HL-60 (cell line): Measurements from ENCODE around the gene SLC34A2.

Experiments used
- DNase-seq, 2 experiments: peaks; one replicate each; pipeline ENCODE4 v3.0.0-alpha.2; 2010 to 2020; ENCODE audit warnings: low read depth in 1 of 2, low spot score in 1 of 2
- H3K27ac ChIP-seq: fragments of 250-450 bp; sonication (Bioruptor Pico); replicated peaks from 2 replicates; pipeline ENCODE4 v1.5.1; 2020; ENCODE audit warnings: mild to moderate bottlenecking, moderate library complexity
- H3K27me3 ChIP-seq: fragments of 250-450 bp; sonication (Bioruptor Pico); 2 replicates; pipeline ENCODE4 v1.5.1; 2021; ENCODE audit warnings: mild to moderate bottlenecking, moderate library complexity; ENCODE audit not compliant: insufficient read depth, poor library complexity, severe bottlenecking
- H3K4me3 ChIP-seq: replicated peaks from 2 replicates; pipeline ENCODE4 v1.5.1; 2011; ENCODE audit warnings: mild to moderate bottlenecking, control low read depth, low read length; ENCODE audit not compliant: insufficient read depth
- CTCF ChIP-seq: IDR thresholded peaks from one replicate; pipeline ENCODE4 v1.5.1; 2011; ENCODE audit warnings: low read length, control low read depth, inconsistent platforms; ENCODE audit not compliant: insufficient read depth
- GABPA ChIP-seq: IDR thresholded peaks from 2 replicates; pipeline ENCODE4 v1.6.1; 2012; ENCODE audit warnings: low read depth
- POLR2AphosphoS5 ChIP-seq: IDR thresholded peaks from 2 replicates; pipeline ENCODE4 v1.6.1; 2012; ENCODE audit warnings: low read depth
- REST ChIP-seq: IDR thresholded peaks from 2 replicates; pipeline ENCODE4 v1.6.1; 2012; ENCODE audit warnings: low read depth; ENCODE audit not compliant: insufficient replicate concordance
- SPI1 ChIP-seq: IDR thresholded peaks from 2 replicates; pipeline ENCODE4 v1.6.1; 2012; ENCODE audit warnings: low read depth, mild to moderate bottlenecking, borderline replicate concordance

SLC34A2 gene

GRCh38 chr4:25687773-25688172 lies 32.1 kb downstream of the SLC34A2 start:
- TF ChIP-seq REST = no peak
- TF ChIP-seq POLR2AphosphoS5 = no peak
- no peak for TF ChIP-seq GABPA
- TF ChIP-seq CTCF = no peak
- TF ChIP-seq SPI1 = no peak
- Histone ChIP-seq H3K4me3 (no peak overlapping the region), H3K27me3 (no peaks in the 10 kb centered on the region), H3K27ac (no peak overlapping the region)
- DNase-seq = no peak

- TF ChIP-seq REST (no peak), POLR2AphosphoS5 (no peak), SPI1 (no peak), CTCF (no peak), GABPA (no peak)
- no peak overlapping the region for H3K27ac ChIP-seq
- H3K27me3 ChIP-seq = no peaks in the 10 kb centered on the region
- no peak for DNase-seq
- H3K4me3 ChIP-seq = no peak overlapping the region
Observed at GRCh38 chr4:25694466-25694865, 38.8 kb downstream of the SLC34A2 start.

- H3K27me3 ChIP-seq = no peaks in the 10 kb centered on the region
- TF ChIP-seq SPI1 (no peak), POLR2AphosphoS5 (no peak), REST (no peak), GABPA (no peak), CTCF (no peak)
- H3K4me3 ChIP-seq = no peak overlapping the region
- no peak overlapping the region for H3K27ac ChIP-seq
- DNase-seq = no peak
Observed at GRCh38 chr4:25696409-25696808, 40.8 kb downstream of the SLC34A2 start.
